GM06990 (cell line): Measurements from ENCODE around the gene NFAT5.

ENCODE experiments used
- DNase-seq: peaks from one replicate; pipeline ENCODE4 v3.0.0-alpha.2; 2011; ENCODE audit not compliant: insufficient read length; ENCODE audit errors: extremely low read depth
- H3K27me3 ChIP-seq: replicated peaks from 2 replicates; pipeline ENCODE4 v1.6.0; 2011; ENCODE audit warnings: low read length; ENCODE audit not compliant: control insufficient read depth, insufficient read depth
- H3K36me3 ChIP-seq: 2 replicates; pipeline ENCODE4 v1.5.1; 2011; ENCODE audit warnings: low read length; ENCODE audit not compliant: control insufficient read depth, insufficient read depth
- H3K4me3 ChIP-seq: replicated peaks from 2 replicates; pipeline ENCODE4 v1.5.1; 2011; ENCODE audit warnings: low read depth, mild to moderate bottlenecking, control low read depth, low read length
- CTCF ChIP-seq: IDR thresholded peaks from 2 replicates; pipeline ENCODE4 v1.5.1; 2011; ENCODE audit warnings: low read length, control low read depth, mild to moderate bottlenecking, inconsistent platforms; ENCODE audit not compliant: insufficient read depth, poor library complexity, severe bottlenecking

The NFAT5 gene

GRCh38 chr16:69561901-69562300 lies 3.9 kb upstream of the NFAT5 start:
- Histone ChIP-seq H3K27me3 (no peaks in the 10 kb centered on the region), H3K4me3 (no peak overlapping the region), H3K36me3 (no peaks in the 10 kb centered on the region)
- DNase-seq, result no peak
- no peak for TF ChIP-seq CTCF

GRCh38 chr16:69562813-69563212 lies 3.0 kb upstream of the NFAT5 start:
- Histone ChIP-seq H3K4me3 (no peak overlapping the region), H3K36me3 (no peaks in the 10 kb centered on the region), H3K27me3 (no peaks in the 10 kb centered on the region)
- no peak for TF ChIP-seq CTCF
- no peak for DNase-seq

GRCh38 chr16:69563605-69564580 lies 1.9 kb upstream of the NFAT5 start:
- DNase-seq, result peak; percentile 73
- H3K4me3 ChIP-seq, result peak overlapping the region; percentile 90
- H3K27me3 ChIP-seq, result no peaks in the 10 kb centered on the region
- no peaks in the 10 kb centered on the region for H3K36me3 ChIP-seq
- TF ChIP-seq CTCF, result peak; percentile 20

- H3K4me3 ChIP-seq, result peak overlapping the region; percentile 90
- no peaks in the 10 kb centered on the region for H3K36me3 ChIP-seq
- no peaks in the 10 kb centered on the region for H3K27me3 ChIP-seq
- no peak for TF ChIP-seq CTCF
- DNase-seq, result no peak
Measured at GRCh38 chr16:69564845-69565670, 708 bp upstream of the NFAT5 start.

- peak; percentile 76 for DNase-seq
- H3K4me3 ChIP-seq, result peak overlapping the region; percentile 90
- H3K27me3 ChIP-seq, result no peaks in the 10 kb centered on the region
- no peaks in the 10 kb centered on the region; the same call in 1 of the 2 replicates for H3K36me3 ChIP-seq
- TF ChIP-seq CTCF, result peak; percentile 8
Measured at GRCh38 chr16:69566240-69566980, 644 bp downstream of the NFAT5 start.
